ENCODE results near the gene SLCO6A1.

The SLCO6A1 gene

GRCh38 chr5:102531506-102531905 lies 32.7 kb upstream of the SLCO6A1 start:
- peaks cover 19 to 21% of the 10 kb centered on the region in 2 experiments for H3K4me1 ChIP-seq (ENCODE audit: control insufficient read depth in 1 of 2, insufficient read depth in 1 of 2, low read depth in 1 of 2, low read length in 1 of 2)
- H3K27ac ChIP-seq, result peak overlapping the region; percentile 62
- H3K27me3 ChIP-seq, result no peaks in the 10 kb centered on the region
- H3K36me3 ChIP-seq, result no peaks in the 10 kb centered on the region
- H3K4me3 ChIP-seq (ENCODE audit: low read depth in 1 of 2, low read length in 1 of 2), result no peak overlapping the region
- no peaks in the 10 kb centered on the region for H3K9me3 ChIP-seq
- TF ChIP-seq, protein P1, sequence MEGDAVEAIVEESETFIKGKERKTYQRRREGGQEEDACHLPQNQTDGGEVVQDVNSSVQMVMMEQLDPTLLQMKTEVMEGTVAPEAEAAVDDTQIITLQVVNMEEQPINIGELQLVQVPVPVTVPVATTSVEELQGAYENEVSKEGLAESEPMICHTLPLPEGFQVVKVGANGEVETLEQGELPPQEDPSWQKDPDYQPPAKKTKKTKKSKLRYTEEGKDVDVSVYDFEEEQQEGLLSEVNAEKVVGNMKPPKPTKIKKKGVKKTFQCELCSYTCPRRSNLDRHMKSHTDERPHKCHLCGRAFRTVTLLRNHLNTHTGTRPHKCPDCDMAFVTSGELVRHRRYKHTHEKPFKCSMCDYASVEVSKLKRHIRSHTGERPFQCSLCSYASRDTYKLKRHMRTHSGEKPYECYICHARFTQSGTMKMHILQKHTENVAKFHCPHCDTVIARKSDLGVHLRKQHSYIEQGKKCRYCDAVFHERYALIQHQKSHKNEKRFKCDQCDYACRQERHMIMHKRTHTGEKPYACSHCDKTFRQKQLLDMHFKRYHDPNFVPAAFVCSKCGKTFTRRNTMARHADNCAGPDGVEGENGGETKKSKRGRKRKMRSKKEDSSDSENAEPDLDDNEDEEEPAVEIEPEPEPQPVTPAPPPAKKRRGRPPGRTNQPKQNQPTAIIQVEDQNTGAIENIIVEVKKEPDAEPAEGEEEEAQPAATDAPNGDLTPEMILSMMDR (IDR thresholded peaks at IDR 0.05), result no peak

DNA sequence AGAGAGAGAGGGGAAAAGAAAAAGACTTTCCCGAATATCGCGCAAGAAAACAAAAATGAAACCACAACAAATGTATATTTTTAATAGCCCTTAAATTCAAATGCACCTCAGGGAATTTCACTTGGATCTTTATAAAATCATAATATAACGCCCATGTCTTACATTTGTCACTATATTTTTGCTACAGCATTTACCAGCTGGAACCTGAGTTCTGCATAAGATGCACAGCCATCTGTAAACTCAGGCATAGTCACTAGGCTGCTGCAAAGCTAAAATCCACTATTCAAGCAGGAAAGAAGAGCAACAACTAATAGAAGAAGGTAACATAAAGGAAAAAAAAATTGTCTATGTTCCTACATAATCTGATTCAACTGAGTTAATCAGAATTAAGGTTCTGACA lies 30.6 kb upstream of the SLCO6A1 start:
- no peak overlapping the region for H3K27ac ChIP-seq
- no peak overlapping the region for H3K4me3 ChIP-seq (ENCODE audit: low read depth in 1 of 2, low read length in 1 of 2)
- H3K4me1 ChIP-seq (ENCODE audit: control insufficient read depth in 1 of 2, insufficient read depth in 1 of 2, low read depth in 1 of 2, low read length in 1 of 2), result peaks cover 19 to 21% of the 10 kb centered on the region in 2 experiments
- no peaks in the 10 kb centered on the region for H3K27me3 ChIP-seq
- H3K36me3 ChIP-seq, result no peaks in the 10 kb centered on the region
- H3K9me3 ChIP-seq, result no peaks in the 10 kb centered on the region
- TF ChIP-seq, protein P1 (IDR thresholded peaks at IDR 0.05), result no peak

GRCh38 chr5:102529031-102529430 lies 30.2 kb upstream of the SLCO6A1 start:
- Histone ChIP-seq H3K9me3 (no peaks in the 10 kb centered on the region), H3K4me1 (ENCODE audit: control insufficient read depth in 1 of 2, insufficient read depth in 1 of 2, low read depth in 1 of 2, low read length in 1 of 2) (peaks cover 19 to 21% of the 10 kb centered on the region in 2 experiments), H3K36me3 (no peaks in the 10 kb centered on the region), H3K27me3 (no peaks in the 10 kb centered on the region), H3K4me3 (ENCODE audit: low read depth in 1 of 2, low read length in 1 of 2) (no peak overlapping the region), H3K27ac (no peak overlapping the region)
- TF ChIP-seq, protein P1 (IDR thresholded peaks at IDR 0.05), result no peak

DNA sequence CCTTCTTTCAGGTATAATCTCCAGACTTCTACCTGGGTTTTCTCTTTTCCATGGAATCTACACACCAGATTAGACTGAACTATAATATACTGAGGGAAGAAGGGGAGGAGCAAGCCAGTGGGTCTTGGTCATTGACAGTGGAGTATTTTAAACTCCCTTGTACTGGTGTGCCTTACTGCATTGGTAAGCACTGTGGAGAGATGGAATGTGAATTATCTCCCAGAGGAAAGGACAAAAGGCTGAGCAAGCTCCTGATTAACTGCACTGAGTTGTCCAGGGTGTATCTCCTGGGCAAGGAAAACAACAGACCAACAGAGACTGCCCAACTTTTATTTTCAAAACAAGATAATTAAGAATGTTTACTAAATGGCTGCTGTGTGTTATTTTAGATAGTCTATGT lies 29.8 kb upstream of the SLCO6A1 start:
- Histone ChIP-seq H3K4me3 (ENCODE audit: low read depth in 1 of 2, low read length in 1 of 2) (no peak overlapping the region), H3K27me3 (no peaks in the 10 kb centered on the region), H3K27ac (no peak overlapping the region), H3K36me3 (no peaks in the 10 kb centered on the region), H3K9me3 (no peaks in the 10 kb centered on the region), H3K4me1 (ENCODE audit: control insufficient read depth in 1 of 2, insufficient read depth in 1 of 2, low read depth in 1 of 2, low read length in 1 of 2) (peaks cover 19 to 25% of the 10 kb centered on the region in 2 experiments)
- TF ChIP-seq, protein P1 (IDR thresholded peaks at IDR 0.05), result no peak

DNA sequence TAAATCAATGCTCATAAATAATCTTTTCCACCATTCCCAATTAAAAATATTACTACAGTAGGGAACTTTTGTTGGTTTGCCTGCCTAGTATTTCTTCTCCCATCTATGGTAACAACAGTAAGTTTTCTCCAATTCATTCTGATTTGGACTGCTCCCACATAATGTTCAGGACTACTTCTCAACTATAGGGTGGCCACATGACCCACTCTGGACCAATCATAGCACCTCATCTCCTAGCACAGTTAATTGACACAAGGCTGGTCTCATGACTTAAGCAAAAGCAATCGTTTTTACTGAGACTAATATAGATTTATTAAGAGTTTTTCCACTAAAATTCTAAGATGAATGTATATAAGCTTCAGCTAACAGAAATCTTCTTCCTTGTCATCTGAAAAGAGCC lies 28.7 kb upstream of the SLCO6A1 start:
- Histone ChIP-seq H3K36me3 (no peaks in the 10 kb centered on the region), H3K27ac (no peak overlapping the region), H3K4me3 (ENCODE audit: low read depth in 1 of 2, low read length in 1 of 2) (no peak overlapping the region), H3K4me1 (ENCODE audit: control insufficient read depth in 1 of 2, insufficient read depth in 1 of 2, low read depth in 1 of 2, low read length in 1 of 2) (peaks cover 19 to 30% of the 10 kb centered on the region in 2 experiments), H3K9me3 (no peaks in the 10 kb centered on the region), H3K27me3 (no peaks in the 10 kb centered on the region)
- TF ChIP-seq, protein P1 (IDR thresholded peaks at IDR 0.05), result no peak

Measured in neutrophil (primary cell).